Neuron (in vitro differentiated cells): ENCODE data around the gene RNF130.
"Not testable (repeated sequence)": the region's sequence is repeated elsewhere in the genome, so short reads cannot be mapped to it uniquely, and the experiment has no call there.

Experiments used
- H2AFZ ChIP-seq: one replicate; pipeline ENCODE4 v1.6.1; 2013; ENCODE audit warnings: low read depth, mild to moderate bottlenecking, inconsistent platforms, low read length, moderate library complexity
- H3K27me3 ChIP-seq: one replicate; pipeline ENCODE4 v1.6.1; 2013; ENCODE audit warnings: low read length; ENCODE audit not compliant: insufficient read depth
- H3K36me3 ChIP-seq: one replicate; pipeline ENCODE4 v1.6.1; 2013; ENCODE audit warnings: low read length; ENCODE audit not compliant: insufficient read depth
- H3K4me1 ChIP-seq: one replicate; pipeline ENCODE4 v1.6.1; 2013; ENCODE audit warnings: low read length; ENCODE audit not compliant: insufficient read depth
- H3K4me3 ChIP-seq: 2 replicates; pipeline ENCODE4 v1.5.1; 2013; ENCODE audit warnings: mild to moderate bottlenecking, low read length, moderate library complexity
- H3K9me3 ChIP-seq: one replicate; pipeline ENCODE4 v1.6.1; 2013; ENCODE audit warnings: low read length

RNF130 gene

DNA sequence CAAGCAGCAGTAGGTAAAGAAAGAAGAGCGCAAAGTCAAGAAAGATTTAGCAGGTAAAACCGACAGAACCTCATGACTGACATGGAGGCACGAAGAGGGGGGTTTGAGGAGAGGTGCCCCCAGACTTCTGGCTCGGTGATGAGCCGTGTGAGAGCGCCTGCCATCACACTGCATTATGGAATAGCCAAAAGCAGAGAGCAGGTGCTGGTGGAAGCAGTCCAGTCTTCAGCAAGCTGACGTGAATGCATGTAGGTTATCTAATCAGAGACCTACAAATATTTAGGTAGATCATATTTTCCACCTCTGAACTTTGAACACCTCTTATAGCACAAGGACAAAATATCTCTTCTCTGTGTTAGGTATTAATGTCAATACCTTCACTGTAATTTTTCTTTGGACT lies 68.4 kb downstream of the RNF130 start:
- Histone ChIP-seq H3K4me1 (no peaks in the 10 kb centered on the region), H2AFZ (no peak overlapping the region), H3K27me3 (no peaks in the 10 kb centered on the region), H3K36me3 (peaks cover 54% of the 10 kb centered on the region), H3K4me3 (no peak overlapping the region), H3K9me3 (peaks cover 25% of the 10 kb centered on the region)

DNA sequence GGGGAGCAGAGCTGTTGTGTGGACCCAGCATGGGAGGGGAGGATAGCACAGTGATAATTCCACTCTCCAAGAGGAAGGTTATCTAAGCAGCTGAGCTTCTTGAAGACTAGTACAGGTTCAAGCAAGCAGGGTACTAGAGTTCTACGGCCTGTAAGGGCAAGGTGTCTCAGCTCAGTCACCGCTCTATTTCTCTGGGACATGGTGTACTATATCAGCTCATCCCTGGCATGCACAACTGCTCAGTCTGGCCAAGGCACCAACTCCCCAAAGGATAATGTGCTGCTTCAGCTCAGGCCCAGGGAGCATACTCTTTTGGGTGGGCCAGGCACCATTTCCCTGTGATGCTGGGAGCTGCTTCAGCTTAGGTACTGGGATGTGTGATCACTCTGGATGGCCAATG lies 69.8 kb downstream of the RNF130 start:
- H3K4me1 ChIP-seq: no peaks in the 10 kb centered on the region
- peaks cover 25% of the 10 kb centered on the region for H3K9me3 ChIP-seq
- H3K27me3 ChIP-seq: no peaks in the 10 kb centered on the region
- peaks cover 51% of the 10 kb centered on the region for H3K36me3 ChIP-seq
- no peak overlapping the region for H2AFZ ChIP-seq
- no peak overlapping the region for H3K4me3 ChIP-seq

DNA sequence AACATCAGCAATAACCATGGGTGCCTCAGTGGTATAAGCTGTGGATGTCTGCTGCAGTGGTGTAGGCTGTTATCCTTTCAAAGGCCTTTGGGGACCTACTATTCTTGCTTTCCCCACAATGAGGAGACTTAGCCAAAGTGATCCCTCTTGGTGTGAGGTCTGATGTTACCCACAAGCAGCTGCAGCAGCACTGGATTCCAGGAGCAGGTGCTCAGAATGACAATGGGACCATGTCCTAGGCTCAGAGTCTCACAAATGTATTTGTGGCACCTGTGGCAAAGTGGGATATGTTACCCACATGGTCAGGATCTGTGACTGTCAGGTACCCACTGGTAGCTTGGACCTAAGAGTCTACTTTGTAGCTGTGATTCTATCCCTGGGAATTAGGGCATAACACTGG lies 70.4 kb downstream of the RNF130 start:
- H3K27me3 ChIP-seq: no peaks in the 10 kb centered on the region
- H3K4me3 ChIP-seq: no peak overlapping the region
- H3K9me3 ChIP-seq: peaks cover 25% of the 10 kb centered on the region
- no peaks in the 10 kb centered on the region for H3K4me1 ChIP-seq
- no peak overlapping the region for H2AFZ ChIP-seq
- H3K36me3 ChIP-seq: peaks cover 48% of the 10 kb centered on the region

DNA sequence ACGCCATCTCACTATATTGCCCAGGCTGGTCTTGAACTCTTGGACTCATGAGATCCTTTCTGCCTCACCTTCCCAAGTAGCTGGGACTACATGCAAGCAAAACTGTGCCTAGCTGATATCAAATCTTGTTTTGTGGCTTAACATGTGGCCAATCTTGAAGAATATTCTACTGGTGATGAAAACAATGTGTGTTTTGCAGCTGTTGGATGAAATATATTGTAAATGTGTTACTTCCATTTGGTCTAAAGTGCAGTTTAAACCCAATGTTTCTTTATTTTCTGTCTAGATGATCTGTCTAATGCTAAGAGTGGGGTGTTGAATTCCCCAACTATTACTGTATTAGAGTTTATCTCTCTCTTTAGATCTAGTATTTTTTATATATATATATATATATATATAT lies 73.1 kb downstream of the RNF130 start:
- H3K36me3 ChIP-seq: peaks cover 50% of the 10 kb centered on the region
- H3K9me3 ChIP-seq: peaks cover 34% of the 10 kb centered on the region

DNA sequence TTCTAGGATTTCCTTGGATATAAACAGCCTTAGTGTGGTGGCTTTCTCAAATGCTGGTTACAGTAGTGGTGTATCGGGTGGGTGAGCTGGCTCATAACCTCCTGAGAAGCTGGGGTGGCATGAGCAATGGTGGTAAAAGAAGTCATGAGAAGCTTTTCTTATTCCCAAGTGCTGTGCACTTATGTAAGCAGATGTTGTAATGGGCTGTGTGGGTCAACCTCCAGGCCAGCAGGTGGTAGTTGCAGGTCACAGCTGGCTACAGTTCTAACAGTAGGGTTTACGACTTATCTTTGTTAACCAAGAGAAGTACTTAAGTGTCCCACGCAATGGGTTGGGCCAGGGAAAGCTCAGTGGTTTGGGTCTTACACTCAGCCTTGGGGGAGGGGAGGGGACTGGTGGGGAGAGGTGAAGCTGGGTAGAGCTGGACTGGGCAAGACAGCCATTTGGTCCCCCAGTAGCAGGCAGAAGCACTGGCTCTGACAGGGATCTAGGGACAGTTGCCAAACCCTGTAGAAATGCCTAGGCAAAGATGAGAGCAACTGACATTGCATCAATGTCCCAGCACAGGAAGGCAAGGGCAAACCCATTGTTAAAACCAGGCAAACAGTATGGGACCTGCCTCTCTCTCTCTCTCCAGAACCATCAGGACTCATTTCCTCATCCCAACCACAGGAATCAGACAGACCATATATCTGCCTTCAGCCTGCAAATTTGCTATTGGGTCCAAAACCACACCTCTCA lies 76.8 kb downstream of the RNF130 start:
- Histone ChIP-seq H2AFZ (no peak overlapping the region), H3K36me3 (peaks cover 27% of the 10 kb centered on the region), H3K4me1 (no peaks in the 10 kb centered on the region), H3K4me3 (no peak overlapping the region), H3K9me3 (peaks cover 19% of the 10 kb centered on the region), H3K27me3 (no peaks in the 10 kb centered on the region)

More for the DNA sequence above, 73.1 kb downstream of the RNF130 start:
- Histone ChIP-seq H3K27me3 (no peaks in the 10 kb centered on the region), H3K4me1 (no peaks in the 10 kb centered on the region), H2AFZ (no peak overlapping the region), H3K4me3 (no peak overlapping the region)

DNA sequence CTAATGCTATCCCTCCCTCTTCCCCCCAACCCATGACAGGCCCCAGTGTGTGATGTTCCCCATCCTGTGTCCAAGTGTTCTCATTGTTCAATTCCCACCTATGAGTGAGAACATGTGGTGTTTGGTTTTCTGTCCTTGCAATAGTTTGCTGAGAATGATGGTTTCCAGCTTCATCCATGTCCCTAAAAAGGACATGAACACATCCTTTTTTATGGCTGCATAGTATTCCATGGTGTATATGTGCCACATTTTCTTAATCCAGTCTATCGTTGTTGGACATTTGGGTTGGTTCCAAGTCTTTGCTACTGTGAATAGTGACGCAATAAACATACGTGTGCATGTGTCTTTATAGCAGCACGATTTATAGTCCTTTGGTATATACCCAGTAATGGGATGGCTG lies 78.7 kb downstream of the RNF130 start:
- H3K4me1 ChIP-seq, H3K4me3 ChIP-seq, H3K27me3 ChIP-seq, H2AFZ ChIP-seq: not testable (repeated sequence)
- Histone ChIP-seq H3K36me3 (peaks cover 36% of the 10 kb centered on the region), H3K9me3 (peaks cover 15% of the 10 kb centered on the region)

DNA sequence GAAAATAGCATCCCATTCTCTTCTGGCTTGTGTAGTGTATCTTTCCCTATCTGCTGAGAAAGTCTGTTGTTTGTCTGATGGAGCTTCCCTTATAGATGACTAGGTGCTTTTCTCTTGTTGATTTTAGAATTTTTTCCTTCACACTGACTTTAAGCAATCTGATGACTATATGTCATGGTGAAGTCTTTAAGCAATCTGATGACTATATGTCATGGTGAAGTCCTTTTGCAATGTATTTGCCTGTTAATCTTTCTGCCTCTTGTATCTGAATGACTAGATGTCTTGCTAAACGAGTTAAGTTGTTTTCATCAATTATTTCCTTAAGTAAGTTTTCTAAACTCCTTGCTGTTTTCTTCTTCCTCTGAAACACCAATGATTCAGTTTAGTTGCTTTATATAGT lies 80.5 kb downstream of the RNF130 start:
- H3K9me3 ChIP-seq: peaks cover 15% of the 10 kb centered on the region
- peaks cover 34% of the 10 kb centered on the region for H3K36me3 ChIP-seq
- H2AFZ ChIP-seq: no peak overlapping the region
- no peaks in the 10 kb centered on the region for H3K4me1 ChIP-seq
- no peak overlapping the region for H3K4me3 ChIP-seq
- H3K27me3 ChIP-seq: no peaks in the 10 kb centered on the region

DNA sequence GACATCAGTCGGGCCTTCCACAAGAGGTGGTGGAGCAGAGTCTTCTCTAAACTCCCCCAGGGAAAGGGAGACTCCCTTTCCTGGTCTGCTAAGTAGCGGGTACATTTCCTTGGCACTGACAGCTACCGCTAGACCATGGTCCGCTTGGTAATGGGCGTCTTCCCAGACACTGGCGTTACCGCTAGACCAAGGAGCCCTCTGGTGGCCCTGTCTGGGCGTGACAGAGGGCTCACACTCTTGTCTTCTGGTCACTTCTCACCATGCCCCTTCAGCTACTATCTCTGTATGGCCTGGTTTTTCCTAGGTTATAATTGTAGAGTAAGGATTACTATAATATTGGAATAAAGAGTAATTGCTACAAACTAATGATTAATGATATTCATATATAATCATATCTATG lies 81.0 kb downstream of the RNF130 start:
- H3K36me3 ChIP-seq: peaks cover 34% of the 10 kb centered on the region
- not testable (repeated sequence) for H3K27me3 ChIP-seq, H2AFZ ChIP-seq, H3K4me3 ChIP-seq, H3K4me1 ChIP-seq
- H3K9me3 ChIP-seq: peaks cover 15% of the 10 kb centered on the region

DNA sequence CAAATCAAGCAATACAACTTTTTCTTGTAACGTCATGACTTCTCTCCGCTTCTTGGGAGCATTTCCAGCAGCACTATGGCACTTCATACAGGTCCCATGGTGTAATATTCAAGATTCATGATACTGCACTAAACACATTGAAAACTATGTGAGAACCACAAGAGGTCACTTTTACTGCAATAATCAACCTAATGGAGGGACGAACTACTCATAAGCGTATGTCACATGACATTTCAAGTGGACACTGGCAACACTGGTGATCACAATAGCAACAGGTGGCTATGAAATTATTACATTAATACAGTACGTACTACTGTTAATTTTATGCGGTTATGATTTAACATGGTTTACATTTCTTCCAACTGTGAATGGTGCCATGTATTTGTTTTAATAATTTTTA lies 85.2 kb downstream of the RNF130 start:
- no peak overlapping the region for H2AFZ ChIP-seq
- H3K4me3 ChIP-seq: no peak overlapping the region
- H3K4me1 ChIP-seq: no peaks in the 10 kb centered on the region
- H3K27me3 ChIP-seq: no peaks in the 10 kb centered on the region
- peaks cover 6% of the 10 kb centered on the region for H3K9me3 ChIP-seq
- peaks cover 41% of the 10 kb centered on the region for H3K36me3 ChIP-seq

DNA sequence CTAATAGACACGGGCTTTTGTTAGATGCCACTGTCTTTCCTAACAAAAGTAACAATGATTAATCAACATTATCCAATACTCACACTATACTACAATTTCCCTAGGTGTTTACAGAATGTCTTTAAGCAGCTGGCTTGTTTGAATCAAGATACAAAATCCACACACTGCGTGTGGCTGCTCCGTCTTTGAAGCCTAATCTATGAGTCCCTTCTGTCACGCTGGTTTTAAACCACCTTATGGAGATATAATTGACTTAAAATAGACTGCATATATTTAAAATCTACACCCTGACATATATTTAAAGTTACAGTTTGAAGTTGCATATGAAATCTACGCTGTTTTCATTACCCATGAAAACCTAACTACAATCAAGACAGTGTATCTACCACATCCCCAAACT lies 89.9 kb downstream of the RNF130 start:
- H3K4me1 ChIP-seq: no peaks in the 10 kb centered on the region
- H3K27me3 ChIP-seq: no peaks in the 10 kb centered on the region
- no peak overlapping the region for H2AFZ ChIP-seq
- H3K9me3 ChIP-seq: no peaks in the 10 kb centered on the region
- H3K36me3 ChIP-seq: peaks cover 60% of the 10 kb centered on the region
- H3K4me3 ChIP-seq: no peak overlapping the region

DNA sequence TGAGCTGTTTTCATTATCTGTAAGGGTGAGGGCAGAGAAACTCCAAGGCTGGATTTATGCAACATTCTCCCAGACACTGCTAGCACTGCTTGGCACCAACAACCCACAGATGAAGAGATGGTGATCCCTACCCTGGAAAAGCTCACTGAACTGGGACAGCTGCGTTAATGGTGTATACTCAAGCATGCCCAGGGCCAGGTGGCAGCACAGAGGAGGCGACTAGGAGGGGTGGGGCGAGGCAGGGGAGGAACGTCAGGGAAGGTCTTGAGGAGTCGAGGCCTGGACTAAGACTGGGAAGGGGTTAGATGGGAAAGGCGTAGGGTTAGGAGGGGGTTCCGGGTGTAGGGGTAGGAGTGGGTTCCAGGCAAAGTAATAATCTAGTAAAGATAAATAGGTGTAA lies 90.8 kb downstream of the RNF130 start:
- Histone ChIP-seq H3K36me3 (peaks cover 68% of the 10 kb centered on the region), H3K4me3 (no peak overlapping the region), H2AFZ (no peak overlapping the region), H3K9me3 (no peaks in the 10 kb centered on the region), H3K27me3 (no peaks in the 10 kb centered on the region), H3K4me1 (no peaks in the 10 kb centered on the region)

DNA sequence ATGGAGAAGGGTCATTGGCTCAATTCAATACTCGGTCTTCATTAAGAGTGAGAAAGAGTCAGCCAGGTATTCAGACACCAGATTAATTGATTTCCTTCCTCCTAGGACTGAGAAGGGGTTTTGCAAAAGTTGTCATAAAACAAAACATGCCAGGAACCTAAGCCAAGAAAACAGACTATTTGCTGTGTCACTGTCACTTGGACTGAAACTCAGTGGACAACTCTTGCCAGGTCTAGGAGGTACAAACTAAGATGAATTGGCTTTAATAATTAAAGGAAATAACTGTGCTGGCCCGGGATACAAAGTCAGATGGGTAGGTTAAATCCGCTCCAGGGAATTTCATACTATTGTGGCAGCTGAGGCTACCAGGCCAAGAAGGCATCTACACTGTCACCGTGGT lies 92.8 kb downstream of the RNF130 start:
- H3K4me1 ChIP-seq: no peaks in the 10 kb centered on the region
- no peaks in the 10 kb centered on the region for H3K27me3 ChIP-seq
- H3K36me3 ChIP-seq: peaks cover 83% of the 10 kb centered on the region
- H2AFZ ChIP-seq: no peak overlapping the region
- no peak overlapping the region for H3K4me3 ChIP-seq
- H3K9me3 ChIP-seq: peaks cover 4% of the 10 kb centered on the region

DNA sequence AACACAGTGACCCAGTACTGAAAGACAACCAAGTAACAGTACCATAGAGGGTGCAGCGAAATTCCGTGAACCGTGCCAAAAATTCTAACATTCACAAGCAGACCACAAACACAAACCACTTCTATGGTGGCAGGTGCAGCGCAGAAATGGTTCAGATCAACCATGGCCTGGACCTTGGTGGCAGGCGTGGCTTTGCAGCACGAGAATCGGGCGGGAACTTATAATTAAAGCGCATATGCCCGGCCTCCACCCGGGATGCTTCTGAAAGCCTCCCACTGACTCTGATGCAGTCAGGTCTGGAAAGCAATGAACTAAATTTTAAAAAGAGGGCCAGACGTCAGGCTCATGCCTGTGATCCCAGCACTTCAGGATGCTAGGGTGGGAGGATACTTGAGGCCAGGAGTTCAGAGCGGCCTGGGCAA lies 95.8 kb downstream of the RNF130 start:
- Histone ChIP-seq H3K27me3 (no peaks in the 10 kb centered on the region), H3K36me3 (peaks cover 85% of the 10 kb centered on the region), H3K4me1 (no peaks in the 10 kb centered on the region), H3K4me3 (no peak overlapping the region), H2AFZ (no peak overlapping the region), H3K9me3 (peaks cover 4% of the 10 kb centered on the region)
